NCI-H2171 (cell line): ENCODE data around the gene PDE8A.

ENCODE experiments used
- DNase-seq: peaks from one replicate; lab custom pipeline; 2025; lab: John Stamatoyannopoulos, UW

Gene PDE8A

DNA sequence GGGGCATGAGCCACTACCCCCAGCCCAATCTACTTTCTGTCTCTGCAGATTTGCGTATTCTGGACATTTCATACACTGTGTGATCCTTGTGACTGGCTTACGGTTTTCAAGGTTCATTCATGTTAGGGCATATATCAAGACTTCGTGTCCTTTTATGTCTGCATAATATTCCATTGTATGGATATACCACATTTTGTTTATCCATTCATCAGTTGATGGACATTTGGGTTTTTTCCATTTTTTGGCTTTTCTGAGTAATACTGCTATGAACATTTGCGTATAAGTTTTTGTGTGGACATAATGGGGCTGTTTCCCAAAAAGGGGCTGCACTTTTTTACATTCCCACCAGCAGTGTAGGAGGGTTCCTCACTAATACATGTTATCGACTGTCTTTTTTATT is 106.6 kb downstream of the PDE8A start:
- no peak for DNase-seq

DNA sequence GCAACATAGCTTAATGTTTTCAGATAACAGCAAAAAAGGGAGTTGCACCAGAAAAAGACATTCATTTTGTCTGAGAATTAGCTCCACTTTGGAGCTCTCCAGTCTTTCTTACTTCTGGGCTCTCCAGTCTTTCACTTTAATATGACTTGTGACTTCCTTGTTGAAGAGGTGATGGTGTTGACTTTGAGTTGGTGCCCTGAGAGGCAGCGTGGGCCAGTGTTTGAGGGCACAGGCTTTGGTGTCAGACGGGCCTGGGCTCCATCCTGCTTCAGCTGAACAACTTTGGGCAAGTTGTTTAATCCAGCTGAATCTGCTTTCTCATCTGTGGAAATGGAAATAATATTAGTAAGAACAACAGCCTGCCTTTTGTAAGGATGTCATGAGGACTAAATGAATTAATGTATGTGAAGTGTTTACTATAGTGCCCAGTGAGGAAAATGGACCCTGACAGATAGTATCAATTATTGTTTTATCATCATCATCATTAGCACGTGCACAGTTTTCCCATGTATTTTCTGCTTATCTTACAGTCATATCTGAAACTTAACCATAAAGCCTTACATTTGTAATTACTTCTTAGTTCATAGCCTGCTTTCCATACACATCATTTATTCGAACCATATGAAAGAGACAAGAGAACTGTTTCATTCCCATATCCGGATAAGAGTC is 108.4 kb downstream of the PDE8A start:
- no peak for DNase-seq

- no peak for DNase-seq
These were observed 110.3 kb downstream of the PDE8A start for GRCh38 chr15:85091990-85092389.

GRCh38 chr15:85094685-85095084 is 113.0 kb downstream of the PDE8A start:
- DNase-seq: no peak

- no peak for DNase-seq
These were observed 113.9 kb downstream of the PDE8A start for GRCh38 chr15:85095566-85095965.

DNA sequence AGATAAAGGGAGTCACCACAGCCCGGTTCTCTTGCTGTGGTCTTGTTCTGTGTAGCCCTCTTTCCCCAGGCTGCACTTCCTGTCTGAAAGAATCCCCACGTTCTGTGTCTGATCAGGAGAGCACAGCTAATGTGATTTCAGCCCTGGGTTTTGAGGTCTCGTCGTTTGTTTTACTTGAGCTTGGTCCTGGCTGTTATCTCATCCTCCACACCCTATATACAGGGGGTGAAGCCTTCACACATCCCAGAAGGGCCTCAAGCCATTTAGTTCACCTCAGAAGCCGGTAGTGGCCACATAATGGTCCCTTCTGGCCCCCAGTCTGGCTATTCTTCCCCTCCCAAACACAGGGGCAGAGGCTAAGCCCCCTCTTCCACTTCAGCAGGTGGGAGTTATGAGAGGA is 115.6 kb downstream of the PDE8A start:
- no peak for DNase-seq

DNA sequence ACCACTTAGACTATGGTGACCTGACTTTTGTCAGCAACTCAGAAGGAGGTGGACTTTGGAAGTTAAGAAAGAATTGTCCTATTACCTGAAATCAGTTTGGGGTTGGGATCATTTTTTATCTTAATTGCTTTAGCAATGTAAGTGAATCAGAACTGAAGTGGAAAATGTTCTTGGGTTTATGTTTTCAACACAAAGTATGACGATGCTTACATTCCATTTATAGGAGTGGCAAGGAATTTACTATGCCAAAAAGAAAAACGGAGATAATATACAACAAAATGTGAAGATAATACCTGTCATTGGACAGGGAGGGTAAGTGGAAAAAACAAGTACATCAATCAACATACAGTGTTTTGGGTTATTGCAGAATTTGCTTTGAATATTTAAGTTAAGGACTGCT is 116.1 kb downstream of the PDE8A start:
- no peak for DNase-seq

DNA sequence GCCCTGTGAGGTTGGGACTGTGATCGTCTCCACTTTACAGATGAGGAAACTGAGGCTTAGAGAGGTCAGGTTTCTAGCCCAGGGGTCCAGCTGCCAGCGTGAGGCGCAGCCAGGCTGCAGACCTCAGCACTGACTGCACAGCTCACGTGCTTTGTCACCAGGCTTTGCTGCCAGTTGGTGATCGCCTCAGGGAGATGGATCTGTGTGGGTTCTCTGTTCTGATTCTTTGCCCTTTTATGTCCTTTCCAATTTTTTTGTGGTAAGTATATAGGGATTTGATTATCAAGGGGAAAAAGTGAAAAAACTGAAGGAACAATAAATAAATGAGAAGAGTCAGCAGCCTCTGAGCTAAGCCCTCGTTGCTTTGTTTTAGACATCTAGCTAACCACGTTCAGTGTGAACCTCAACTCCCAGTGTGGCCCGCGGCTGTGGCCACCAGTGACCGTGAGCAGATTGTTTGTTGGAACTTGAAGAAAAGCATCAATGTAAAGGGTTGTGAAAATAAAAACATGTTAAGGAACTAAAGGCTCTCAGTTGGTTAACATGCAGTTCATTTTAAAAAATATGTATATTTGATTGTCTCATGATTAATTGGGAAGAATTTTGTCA is 117.6 kb downstream of the PDE8A start:
- no peak for DNase-seq

- DNase-seq: no peak
These were observed 118.7 kb downstream of the PDE8A start for GRCh38 chr15:85100186-85100937.

- DNase-seq: no peak
These were observed 122.9 kb downstream of the PDE8A start for GRCh38 chr15:85104584-85104983.

- no peak for DNase-seq
These were observed 126.5 kb downstream of the PDE8A start for GRCh38 chr15:85108136-85108535.

DNA sequence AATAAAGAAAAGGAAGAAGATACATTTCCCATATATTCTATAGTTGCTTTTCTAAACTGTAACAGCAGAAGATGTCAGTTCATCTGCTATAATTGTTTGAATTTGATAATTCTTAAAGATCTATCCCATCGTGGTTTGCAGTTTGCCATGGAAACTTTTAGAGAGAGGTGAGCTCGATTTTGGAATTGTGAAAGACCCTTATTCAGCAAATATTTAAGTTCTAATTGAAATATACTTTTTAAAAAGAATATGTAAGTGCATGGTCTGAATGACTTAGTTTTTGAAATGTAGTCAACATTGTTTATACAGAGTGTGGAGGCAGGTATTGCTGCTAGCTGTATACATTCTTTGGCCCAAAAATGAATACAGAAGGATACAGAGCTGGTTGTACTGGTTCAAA is 127.7 kb downstream of the PDE8A start:
- no peak for DNase-seq

GRCh38 chr15:85112997-85113396 is 131.3 kb downstream of the PDE8A start:
- DNase-seq: no peak

DNA sequence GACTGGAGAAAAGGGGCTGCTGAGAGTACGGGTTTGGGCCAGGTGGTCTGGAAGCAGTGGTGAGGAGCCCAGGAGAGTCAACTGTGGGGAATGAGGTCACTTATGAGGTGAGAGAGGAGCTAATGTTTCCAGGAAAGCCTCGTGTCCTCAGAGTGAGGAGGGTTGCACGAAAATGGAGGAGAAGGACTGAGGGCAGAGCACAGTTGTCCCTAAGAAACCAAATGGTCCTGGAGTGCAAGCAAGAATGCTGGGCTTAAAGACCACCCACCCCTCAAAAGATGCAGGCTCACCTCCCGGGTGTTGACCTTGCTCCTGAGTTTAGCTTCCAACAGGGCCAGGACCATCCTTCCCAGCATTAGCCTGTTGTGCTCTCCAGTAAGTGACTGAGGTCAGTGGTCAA is 133.2 kb downstream of the PDE8A start:
- no peak for DNase-seq

- DNase-seq: no peak
These were observed 134.4 kb downstream of the PDE8A start for GRCh38 chr15:85116066-85116465.

DNA sequence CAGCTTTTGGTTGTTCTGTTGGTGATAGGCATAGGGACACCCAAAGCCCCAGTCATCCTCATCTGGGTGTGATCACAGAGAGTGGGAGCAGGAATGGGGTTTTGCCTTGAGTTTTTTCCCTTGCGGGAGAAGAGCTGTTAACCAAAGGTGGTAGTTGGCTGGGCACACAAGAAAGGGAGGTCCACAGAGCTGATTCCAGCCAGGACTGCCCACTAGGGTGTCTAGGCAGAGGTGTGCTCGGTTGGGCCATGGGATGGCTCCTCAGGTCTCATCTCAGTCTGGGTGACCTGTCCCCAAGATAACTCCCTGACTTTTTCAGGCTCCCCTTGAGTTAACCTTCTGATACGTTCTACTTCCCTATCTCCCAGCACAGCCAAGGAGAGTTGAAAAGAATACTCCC is 134.8 kb downstream of the PDE8A start:
- no peak for DNase-seq

DNA sequence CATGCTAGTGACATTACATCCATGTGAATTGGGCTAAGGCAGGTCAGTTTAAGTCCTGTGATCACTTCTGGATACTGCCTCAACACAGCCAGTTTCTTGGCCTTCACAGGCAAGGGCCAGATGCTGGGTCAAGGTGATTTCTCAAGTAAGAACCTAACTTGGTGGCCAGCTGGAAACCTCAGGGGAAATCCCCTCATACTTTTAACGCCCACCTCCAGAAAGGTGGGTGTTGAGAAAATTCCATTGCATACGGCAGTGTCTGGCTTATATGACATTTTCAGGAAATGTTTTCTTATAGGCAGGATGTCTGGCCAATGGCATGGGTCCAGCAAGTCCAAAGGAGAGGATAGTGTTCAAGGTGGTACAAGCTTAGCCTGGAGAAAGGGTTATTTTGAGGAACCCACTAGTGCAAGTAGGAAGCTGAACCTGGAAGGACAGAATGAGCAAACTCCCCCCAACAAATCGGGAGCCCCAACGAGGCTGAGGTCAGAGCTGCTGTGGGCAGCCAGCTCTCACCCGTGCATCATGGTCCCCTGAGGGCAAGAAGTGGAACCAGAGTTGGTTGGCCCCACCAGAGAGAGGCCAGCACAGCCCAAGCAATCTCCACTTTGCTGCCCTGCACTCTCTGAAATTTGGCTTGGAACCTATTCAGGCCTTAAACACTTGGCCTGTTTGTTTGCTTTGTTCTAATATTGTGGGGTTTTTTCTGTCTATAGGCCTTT is 135.4 kb downstream of the PDE8A start:
- no peak for DNase-seq

DNA sequence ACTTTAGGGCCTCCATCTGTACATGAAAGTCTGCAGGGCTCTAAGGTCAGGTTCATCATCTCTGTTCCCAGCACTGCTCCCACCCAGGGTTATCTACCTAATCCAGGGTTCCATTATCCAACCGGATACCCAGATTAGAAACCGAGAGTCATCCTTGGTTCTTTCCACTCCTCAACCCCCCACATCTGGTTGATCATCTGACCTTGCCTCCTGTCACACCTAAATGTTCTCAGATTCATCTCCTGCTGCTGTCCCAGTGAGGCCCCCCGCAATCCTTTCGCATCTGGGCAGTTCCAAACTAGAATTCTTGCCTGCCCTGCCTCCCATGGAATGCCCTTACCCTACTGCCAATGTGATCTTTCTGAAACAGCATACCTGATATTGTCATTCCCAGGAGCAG is 136.5 kb downstream of the PDE8A start:
- no peak for DNase-seq

DNA sequence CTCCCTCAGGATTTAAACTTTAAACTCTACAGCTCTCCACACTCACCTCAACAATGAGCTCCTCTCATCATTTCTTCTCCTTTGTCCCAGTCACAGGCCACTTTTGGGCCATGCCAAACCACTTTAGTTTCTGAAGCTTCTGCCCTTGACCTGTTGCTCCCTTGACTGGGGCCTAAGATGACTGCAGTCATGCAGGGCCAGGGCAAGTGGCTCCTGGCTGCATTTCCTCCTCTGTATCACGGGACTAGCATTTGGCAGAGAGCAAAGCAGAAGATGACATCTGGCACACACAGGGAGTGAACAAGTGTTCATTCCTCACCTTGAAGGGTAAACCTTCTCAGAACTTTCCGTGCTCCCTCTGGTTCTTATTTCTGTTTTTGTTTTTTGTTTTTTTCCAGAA is 136.9 kb downstream of the PDE8A start:
- no peak for DNase-seq

- DNase-seq: no peak
These were observed 138.9 kb downstream of the PDE8A start for GRCh38 chr15:85120351-85121113.

DNA sequence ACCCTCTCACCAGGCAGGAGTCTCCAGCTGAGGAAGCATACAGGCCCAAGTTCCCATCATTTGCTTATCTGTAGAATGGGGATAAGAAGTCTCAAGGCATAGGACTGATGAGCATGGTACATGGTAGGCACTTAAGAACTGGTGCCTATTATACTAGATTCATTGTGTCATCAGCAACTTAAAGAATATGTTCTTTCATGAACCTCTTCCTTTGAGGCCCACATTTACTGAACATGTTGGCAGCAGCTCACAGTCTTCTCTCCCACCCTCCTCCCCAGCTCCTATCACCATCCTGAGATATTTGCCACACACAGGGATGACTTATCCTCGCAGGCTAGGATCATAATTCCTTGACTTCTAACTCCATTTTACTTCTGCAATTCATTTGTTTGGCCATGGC is 142.5 kb downstream of the PDE8A start:
- DNase-seq: no peak

DNA sequence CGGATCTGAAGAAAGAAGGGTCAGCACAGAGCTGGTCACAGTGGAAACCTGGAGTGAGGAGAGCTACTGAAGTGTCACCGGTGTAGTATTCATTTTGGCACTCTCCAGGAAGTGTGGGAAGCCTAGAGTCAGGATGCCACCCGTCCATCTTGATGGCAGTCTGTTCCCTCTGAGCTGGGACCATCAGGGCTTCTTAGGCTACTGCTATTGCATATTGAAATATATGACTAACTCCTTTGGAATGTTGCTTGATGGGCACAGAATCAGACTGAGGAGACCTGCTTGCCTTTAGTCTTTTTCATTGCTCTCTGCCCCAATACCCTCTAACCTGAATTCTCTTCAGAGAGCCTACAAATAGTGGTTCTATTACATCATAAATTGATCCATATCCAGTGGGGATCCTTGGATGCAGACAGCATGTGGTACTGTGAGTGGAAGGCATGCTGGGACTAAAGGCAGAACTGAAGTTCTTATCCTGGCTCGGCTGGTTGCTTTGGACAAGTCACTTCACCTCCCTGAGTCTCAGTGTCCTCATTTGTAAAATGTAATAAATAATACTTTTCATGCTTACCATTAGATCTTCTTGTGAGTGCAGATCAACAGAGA is 143.5 kb downstream of the PDE8A start:
- no peak for DNase-seq
